GM19193 (cell line): ENCODE measurements around the gene GRN.

Experiments
- POLR2A ChIP-seq: IDR thresholded peaks from 4 replicates; pipeline ENCODE4 v1.6.1; 2011; ENCODE audit not compliant: insufficient read depth, insufficient read length; ENCODE audit errors: extremely low read depth

GRN gene

DNA sequence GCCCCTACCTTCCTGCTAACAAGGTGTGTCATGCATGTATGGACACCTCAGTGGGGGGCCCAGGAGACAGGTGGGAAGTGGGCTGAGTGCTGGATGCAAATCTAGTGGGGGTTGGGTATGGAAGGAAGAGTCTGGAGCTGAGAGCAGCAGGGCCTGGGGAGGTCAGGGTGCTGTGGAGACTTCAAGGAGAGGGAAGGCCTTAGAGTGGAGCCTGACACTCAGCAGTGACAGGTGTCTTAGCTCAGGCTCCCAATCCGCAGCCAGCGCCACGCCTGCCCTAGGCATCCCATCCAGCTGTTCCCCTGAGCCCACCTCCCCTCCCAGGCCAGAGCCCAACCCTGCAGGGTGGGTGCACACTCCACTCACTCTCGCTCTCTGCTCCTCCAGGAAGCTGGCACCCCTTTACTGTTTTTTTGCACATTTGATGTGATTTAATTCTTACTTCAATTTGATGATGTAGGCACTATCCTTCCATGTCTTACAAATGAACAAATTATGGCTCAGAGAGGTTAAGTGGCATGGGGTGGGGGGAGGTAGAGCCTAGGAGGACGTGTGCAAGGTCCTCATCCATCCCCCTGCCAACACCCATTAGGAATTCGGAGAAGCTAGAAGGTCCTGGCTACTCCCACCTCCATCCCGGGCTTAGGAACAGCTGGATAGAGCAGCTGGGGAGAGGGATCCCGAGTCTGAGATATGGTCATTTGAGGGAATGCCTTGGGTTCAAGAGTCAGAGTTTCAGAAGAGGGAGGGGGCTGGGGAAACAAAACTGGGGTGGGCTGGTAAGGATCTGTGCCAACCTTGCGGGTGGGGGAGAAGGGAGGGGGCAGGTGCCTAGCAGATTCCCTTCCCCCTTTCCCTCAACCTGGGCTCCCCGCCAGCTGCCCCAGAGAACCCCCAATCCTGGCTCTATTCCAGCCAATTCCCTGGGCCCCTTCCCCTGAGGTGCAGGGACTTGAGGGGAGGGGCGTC lies 16.5 kb downstream of the GRN start:
- no peak for TF ChIP-seq POLR2A

DNA sequence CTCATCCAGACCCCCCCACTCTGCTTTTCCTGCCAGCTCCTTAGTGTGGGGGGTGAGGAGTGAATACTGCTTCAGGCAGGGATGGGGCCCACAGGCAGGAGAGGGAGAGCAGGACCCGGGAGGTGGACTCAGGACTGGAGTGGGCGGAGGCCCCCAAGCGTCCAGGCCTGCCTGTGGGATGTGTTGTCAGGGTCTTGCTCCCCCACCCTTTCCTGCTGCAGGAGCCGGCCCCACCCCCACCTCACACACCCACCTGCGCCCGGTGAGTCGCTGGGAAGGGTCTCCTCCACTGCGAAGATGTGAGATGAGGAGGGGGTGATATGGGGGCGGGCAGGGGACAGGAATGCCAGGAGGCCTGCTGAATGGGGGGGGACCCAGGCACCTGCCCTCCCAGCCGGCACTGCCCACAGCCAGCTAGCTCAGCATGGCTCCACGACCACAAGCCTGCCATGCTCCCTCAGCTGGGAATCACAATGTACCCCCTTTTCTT lies 17.4 kb downstream of the GRN start:
- no peak for TF ChIP-seq POLR2A

DNA sequence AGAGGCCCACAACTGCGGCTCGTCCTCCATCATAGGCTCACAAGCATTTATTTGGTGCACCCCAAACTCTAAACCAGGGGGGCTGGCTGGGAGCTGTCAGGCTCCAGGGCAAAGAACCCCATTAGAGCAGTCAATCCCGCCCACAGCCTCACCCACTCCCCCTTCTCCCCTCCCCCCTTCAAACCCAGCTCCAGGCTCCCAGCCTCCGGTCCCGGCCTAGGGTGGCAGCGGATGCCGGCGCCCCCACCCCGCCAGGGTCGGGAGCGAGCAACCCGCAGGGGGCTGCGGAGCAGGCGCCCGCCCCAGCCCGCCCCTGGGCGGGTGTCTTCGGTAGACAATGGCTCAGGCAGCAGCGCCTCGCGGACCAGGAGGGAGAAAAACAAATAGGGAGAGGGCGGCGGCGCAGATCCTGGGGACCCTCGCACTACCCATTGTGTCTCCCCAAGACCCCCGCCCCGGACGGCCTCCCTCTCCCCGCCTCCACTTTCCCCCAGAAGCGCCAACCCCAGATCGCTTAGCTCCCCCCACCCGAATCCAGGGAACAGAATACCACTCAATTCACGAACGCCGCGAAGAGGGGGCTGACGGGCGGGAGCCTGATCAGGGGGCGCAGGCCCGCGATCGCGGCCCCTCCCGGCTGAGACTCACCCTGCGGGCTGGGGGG lies 18.0 kb downstream of the GRN start:
- TF ChIP-seq POLR2A = no peak

- no peak for TF ChIP-seq POLR2A
Measured at GRCh38 chr17:44363613-44364159, 18.6 kb downstream of the GRN start, which contains the start of gene FAM171A2. Gene FAM171A2 (minus strand): TSS chr17:44363853. CDS start chr17:44363714, 139 bp downstream.

DNA sequence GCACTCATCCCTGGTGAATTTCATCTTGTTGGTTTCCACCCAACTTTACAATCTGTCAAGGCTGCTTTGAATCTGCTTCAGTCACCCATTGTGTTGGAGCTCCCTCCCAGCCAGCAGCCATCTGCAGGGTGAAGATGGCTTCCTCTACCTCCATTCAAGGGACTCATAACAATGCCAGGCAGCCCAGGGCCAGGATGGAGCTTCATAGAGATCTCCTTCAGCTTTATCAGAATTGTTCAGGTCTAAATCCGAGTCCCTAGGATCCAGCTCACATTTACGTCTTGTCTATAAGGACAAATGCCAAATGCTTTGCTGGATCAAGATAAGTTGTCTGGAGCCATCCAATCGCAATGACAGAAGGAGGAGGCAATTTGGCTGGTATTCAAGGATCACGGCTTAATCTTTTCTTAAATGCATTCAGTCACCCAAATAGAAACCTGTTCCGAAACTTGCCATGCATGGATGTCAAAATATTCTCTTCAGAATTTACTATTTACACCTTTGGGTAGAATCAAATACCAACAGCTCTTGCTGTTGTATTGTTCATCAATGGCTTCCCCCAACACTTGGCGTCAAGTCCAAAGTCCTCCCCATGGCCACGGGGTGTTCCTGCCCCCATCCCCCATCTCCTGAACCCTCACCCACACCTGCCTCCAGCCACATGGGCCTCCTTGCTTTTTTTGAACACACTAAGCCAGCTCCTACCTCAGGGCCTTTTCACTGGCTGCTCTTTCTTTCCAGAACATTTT lies 22.3 kb downstream of the GRN start:
- TF ChIP-seq POLR2A = no peak

- no peak for TF ChIP-seq POLR2A
Measured at GRCh38 chr17:44372036-44372435, 26.9 kb downstream of the GRN start.

GRCh38 chr17:44374306-44375195 lies 29.4 kb downstream of the GRN start:
- TF ChIP-seq POLR2A = no peak

- TF ChIP-seq POLR2A = no peak
Measured at GRCh38 chr17:44375196-44376017, 30.3 kb downstream of the GRN start.

- no peak for TF ChIP-seq POLR2A
Measured at GRCh38 chr17:44376124-44376523, 31.0 kb downstream of the GRN start.

DNA sequence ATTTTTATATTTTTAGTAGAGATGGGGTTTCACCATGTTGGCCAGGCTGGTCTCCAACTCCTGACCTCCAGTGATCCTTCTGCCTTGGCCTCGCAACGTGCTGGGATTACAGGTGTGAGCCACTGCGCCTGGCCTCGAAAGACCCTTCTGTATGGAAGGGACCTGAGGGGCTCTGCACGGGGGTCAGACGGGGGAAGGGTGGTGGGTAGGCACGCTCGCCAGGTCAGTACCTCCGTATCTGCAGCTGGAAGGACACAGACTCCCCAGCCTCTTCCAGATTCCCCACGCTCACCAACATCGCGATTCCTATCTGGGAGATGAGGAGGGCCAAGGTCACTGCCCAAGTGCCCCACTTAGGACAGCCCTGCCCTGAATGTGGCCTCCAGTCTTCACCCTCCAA lies 31.7 kb downstream of the GRN start:
- TF ChIP-seq POLR2A = no peak

DNA sequence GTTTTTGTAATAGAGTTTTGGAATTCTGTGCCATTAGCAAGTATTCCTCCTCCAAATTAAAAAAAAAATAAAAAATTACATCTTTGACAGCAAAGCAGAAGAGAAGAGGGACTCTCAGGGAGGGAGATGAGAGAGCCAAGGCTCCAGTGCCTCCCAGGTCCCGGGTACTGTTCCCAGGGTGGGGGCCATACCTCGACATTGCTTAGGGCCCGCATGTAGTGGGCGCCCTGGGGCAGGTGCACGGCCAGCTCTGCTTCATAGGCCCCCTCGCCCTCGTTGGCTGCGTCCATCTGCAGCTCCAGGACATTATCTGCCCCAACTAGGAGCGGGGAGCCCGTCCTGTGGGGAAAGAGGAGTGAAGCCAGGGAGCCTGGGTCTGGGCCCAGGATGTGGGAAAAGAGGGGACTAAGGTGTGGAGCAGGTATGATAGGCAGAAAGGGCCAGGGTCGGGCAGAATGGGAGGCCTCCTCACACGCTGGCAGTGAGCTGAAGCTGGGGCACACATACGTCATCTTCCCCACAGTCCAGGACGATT lies 33.1 kb downstream of the GRN start:
- TF ChIP-seq POLR2A = no peak

DNA sequence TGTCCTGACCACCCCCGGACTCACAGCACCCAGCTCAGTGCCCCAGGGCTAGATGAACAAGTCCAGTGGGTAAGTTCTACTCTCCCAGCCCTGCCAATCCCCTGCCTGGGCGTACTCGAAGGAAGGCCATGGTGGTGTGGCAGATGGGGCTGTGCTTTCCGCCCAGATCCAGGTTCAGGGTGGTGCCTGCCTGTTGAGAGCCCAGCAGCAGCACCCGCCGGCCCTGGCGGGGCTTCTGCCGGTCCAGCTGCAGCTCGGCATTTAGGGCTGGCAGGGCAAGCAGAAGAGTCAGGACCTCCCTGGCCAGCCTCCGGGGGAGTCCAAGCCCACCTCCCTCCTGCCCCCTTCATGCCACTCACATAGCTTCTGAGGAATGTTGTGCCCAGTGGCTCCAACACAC lies 34.8 kb downstream of the GRN start:
- no peak for TF ChIP-seq POLR2A

GRCh38 chr17:44380767-44381166 lies 35.7 kb downstream of the GRN start:
- no peak for TF ChIP-seq POLR2A

- no peak for TF ChIP-seq POLR2A
Measured at GRCh38 chr17:44381810-44382305, 36.8 kb downstream of the GRN start.
